Measurements from ENCODE around the gene MS4A13. TPM values are rescaled to one million over a fixed set of nuclear protein-coding genes. Genes with fewer than 3 reads are reported as not detected.

The MS4A13 gene
- total RNA-seq, 2 donors from 2014 or later: not detected

DNA sequence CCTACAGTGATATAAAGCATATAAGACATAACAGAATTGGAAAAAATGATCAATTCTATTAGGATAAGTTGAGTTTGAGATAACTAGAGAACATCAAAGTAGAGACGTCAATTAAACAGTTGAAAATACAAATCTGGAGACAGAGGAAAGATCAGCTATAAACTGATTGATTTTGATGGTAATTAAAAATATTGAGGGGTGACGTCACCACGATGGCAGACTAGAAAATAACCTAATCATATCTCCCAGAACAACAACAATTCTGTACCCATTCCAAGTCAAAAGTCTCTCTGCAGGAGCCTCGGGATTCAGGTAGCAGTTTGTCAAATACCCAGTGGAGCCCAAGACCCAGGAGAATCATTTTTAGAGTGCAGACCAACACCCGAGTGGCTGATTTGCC lies 28.9 kb downstream of the MS4A13 start:
- H3K9me3 ChIP-seq: no peaks in the 10 kb centered on the region
- DNase-seq (ENCODE audit: low spot score): no peak
- no peaks in the 10 kb centered on the region for H3K27me3 ChIP-seq (replicated peaks; ENCODE audit: insufficient read depth)
- no peaks in the 10 kb centered on the region for H3K4me1 ChIP-seq (ENCODE audit: control insufficient read depth in 1 of 2, low read depth in 2 of 2)
- no peak for ATAC-seq (ENCODE audit: insufficient number of reproducible peaks, low FRiP score, low read depth)
- TF ChIP-seq, protein P1, sequence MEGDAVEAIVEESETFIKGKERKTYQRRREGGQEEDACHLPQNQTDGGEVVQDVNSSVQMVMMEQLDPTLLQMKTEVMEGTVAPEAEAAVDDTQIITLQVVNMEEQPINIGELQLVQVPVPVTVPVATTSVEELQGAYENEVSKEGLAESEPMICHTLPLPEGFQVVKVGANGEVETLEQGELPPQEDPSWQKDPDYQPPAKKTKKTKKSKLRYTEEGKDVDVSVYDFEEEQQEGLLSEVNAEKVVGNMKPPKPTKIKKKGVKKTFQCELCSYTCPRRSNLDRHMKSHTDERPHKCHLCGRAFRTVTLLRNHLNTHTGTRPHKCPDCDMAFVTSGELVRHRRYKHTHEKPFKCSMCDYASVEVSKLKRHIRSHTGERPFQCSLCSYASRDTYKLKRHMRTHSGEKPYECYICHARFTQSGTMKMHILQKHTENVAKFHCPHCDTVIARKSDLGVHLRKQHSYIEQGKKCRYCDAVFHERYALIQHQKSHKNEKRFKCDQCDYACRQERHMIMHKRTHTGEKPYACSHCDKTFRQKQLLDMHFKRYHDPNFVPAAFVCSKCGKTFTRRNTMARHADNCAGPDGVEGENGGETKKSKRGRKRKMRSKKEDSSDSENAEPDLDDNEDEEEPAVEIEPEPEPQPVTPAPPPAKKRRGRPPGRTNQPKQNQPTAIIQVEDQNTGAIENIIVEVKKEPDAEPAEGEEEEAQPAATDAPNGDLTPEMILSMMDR (IDR thresholded peaks at IDR 0.05): no peak
- no peak overlapping the region for H3K27ac ChIP-seq
- no peak overlapping the region for H3K4me3 ChIP-seq
- no peaks in the 10 kb centered on the region for H3K36me3 ChIP-seq

DNA sequence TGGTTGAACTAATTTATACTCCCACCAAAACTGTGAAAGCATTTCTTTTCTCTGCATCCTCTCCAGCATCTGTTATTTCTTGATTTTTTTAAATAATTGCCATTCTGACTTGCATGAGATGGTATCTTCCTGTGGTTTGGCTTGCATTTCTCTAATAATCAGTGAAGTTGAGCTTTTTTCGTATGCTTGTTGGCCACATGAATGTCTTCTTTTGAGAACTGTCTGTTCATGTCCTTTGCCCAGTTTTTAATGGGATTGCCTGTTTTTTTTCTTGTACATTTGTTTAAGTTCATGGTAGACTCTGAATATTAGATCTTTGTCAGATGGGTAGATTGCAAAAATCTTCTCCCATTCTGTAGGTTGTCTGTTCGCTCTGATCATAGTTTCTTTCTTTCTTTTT lies 46.1 kb downstream of the MS4A13 start:
- Histone ChIP-seq H3K27ac (no peak overlapping the region), H3K27me3 (replicated peaks; ENCODE audit: insufficient read depth) (no peaks in the 10 kb centered on the region), H3K4me3 (no peak overlapping the region), H3K4me1 (ENCODE audit: control insufficient read depth in 1 of 2, low read depth in 2 of 2) (no peaks in the 10 kb centered on the region), H3K9me3 (no peaks in the 10 kb centered on the region), H3K36me3 (no peaks in the 10 kb centered on the region)
- DNase-seq (ENCODE audit: low spot score) (no peak), ATAC-seq (ENCODE audit: insufficient number of reproducible peaks, low FRiP score, low read depth) (no peak)
- TF ChIP-seq, protein P1 (IDR thresholded peaks at IDR 0.05): no peak

DNA sequence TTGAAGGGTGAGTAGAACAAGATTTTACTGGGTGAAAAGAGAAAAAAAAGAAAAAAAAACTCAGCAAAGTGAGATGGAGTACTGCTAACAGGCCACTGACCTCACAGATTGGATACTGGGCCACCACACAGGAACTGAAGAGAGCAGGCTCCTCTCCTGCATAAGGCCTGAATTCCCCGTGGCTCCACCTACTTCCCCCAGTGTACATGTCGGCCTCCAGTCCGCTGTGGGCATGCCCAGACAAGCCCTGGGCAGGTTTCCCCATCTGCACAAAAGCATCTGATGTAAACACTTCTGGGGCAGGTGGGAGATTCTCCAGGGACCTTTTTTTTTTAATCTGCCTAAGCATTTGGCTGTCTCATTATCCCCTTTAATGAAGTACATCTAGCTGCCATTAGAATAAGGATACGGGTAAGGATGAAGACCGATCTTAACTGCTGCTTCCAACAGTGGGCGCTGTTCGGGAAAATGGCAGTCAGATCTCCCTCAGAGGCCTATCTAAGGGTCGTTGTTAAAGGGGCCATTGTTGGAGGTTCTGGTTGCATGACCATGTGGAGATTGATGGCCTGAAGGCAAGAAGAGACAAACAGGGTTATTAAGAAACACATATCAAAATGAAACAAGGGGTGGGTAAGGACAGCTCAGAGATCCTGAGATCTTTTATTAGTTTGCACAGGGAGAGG lies 48.5 kb downstream of the MS4A13 start:
- H3K27me3 ChIP-seq (replicated peaks; ENCODE audit: insufficient read depth): no peaks in the 10 kb centered on the region
- TF ChIP-seq, protein P1 (IDR thresholded peaks at IDR 0.05): no peak
- no peak for ATAC-seq (ENCODE audit: insufficient number of reproducible peaks, low FRiP score, low read depth)
- DNase-seq (ENCODE audit: low spot score): no peak
- no peak overlapping the region for H3K4me3 ChIP-seq
- no peaks in the 10 kb centered on the region for H3K9me3 ChIP-seq
- no peak overlapping the region for H3K27ac ChIP-seq
- H3K4me1 ChIP-seq (ENCODE audit: control insufficient read depth in 1 of 2, low read depth in 2 of 2): no peaks in the 10 kb centered on the region
- no peaks in the 10 kb centered on the region for H3K36me3 ChIP-seq

DNA sequence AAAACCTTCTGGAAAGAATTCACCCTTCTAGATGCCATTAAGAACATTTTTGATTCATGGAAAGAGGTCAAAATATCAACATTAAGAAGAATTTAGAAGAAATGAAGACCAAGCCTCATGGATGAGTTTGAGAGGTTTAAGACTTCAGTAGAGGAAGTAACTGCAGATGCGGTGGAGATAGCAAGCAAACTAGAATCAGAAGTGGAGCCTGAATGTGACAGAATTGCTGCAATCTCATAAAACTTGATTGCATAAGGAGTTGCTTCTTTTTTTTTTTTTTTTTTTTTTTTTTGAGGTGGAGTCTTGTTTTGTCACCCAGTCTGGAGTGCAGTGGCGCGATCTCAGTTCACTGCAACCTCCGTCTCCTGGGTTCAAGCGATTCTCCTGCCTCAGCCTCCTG lies 51.6 kb downstream of the MS4A13 start:
- H3K4me1 ChIP-seq (ENCODE audit: control insufficient read depth in 1 of 2, low read depth in 2 of 2): no peaks in the 10 kb centered on the region
- no peaks in the 10 kb centered on the region for H3K9me3 ChIP-seq
- H3K4me3 ChIP-seq: no peak overlapping the region
- H3K36me3 ChIP-seq: no peaks in the 10 kb centered on the region
- ATAC-seq (ENCODE audit: insufficient number of reproducible peaks, low FRiP score, low read depth): no peak
- DNase-seq (ENCODE audit: low spot score): no peak
- H3K27ac ChIP-seq: no peak overlapping the region
- TF ChIP-seq, protein P1 (IDR thresholded peaks at IDR 0.05): no peak
- no peaks in the 10 kb centered on the region for H3K27me3 ChIP-seq (replicated peaks; ENCODE audit: insufficient read depth)

DNA sequence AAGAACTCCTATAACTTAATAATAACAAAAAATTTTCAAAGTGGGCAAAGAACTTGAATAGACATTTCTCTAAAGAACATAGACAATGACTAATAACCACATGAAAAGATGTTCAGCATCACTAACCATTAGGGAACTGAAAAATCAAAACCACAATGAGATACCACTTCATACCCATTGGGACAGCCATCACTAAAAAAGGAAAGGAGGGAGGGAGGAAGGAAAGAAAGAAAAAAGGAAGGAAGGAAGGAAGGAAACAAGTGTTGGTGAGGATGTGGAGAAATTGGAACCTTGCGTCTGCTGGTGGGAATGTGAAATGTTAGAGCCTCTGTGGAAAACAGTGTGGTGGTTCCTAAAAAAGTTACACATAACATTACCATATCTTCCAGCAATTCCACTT lies 55.8 kb downstream of the MS4A13 start:
- no peaks in the 10 kb centered on the region for H3K27me3 ChIP-seq (replicated peaks; ENCODE audit: insufficient read depth)
- TF ChIP-seq, protein P1 (IDR thresholded peaks at IDR 0.05): no peak
- no peak for DNase-seq (ENCODE audit: low spot score)
- H3K27ac ChIP-seq: no peak overlapping the region
- no peaks in the 10 kb centered on the region for H3K36me3 ChIP-seq
- H3K9me3 ChIP-seq: no peaks in the 10 kb centered on the region
- H3K4me3 ChIP-seq: no peak overlapping the region
- no peak for ATAC-seq (ENCODE audit: insufficient number of reproducible peaks, low FRiP score, low read depth)
- no peaks in the 10 kb centered on the region for H3K4me1 ChIP-seq (ENCODE audit: control insufficient read depth in 1 of 2, low read depth in 2 of 2)
